KMS-11 (cell line): ENCODE results near the gene CRACR2A.

Experiments used
- H2AFZ ChIP-seq: fragments of 200-600 bp; sonication (generic); 2 replicates; pipeline ENCODE4 v1.6.1; 2016; ENCODE audit warnings: antibody characterized with exemption, mixed run types, low read depth
- H3K27ac ChIP-seq: fragments of 200-600 bp; sonication (generic); 2 replicates; pipeline ENCODE4 v1.6.1; 2016; ENCODE audit warnings: mild to moderate bottlenecking, mixed run types
- H3K27me3 ChIP-seq: fragments of 200-600 bp; sonication (generic); 2 replicates; pipeline ENCODE4 v1.6.1; 2017; ENCODE audit warnings: mild to moderate bottlenecking, low read depth, mixed run types, moderate library complexity; ENCODE audit not compliant: insufficient read depth
- H3K36me3 ChIP-seq: fragments of 200-600 bp; sonication (generic); 2 replicates; pipeline ENCODE4 v1.6.1; 2017; ENCODE audit warnings: mild to moderate bottlenecking, mixed run types; ENCODE audit not compliant: insufficient read depth
- H3K4me1 ChIP-seq: fragments of 200-600 bp; sonication (generic); 2 replicates; pipeline ENCODE4 v1.6.1; 2016; ENCODE audit warnings: mild to moderate bottlenecking, low read depth, mixed run types; ENCODE audit not compliant: poor library complexity, severe bottlenecking
- H3K4me2 ChIP-seq: fragments of 200-600 bp; sonication (generic); 2 replicates; pipeline ENCODE4 v1.7.0; 2016; ENCODE audit warnings: mild to moderate bottlenecking, mixed run types
- H3K4me3 ChIP-seq: fragments of 200-600 bp; sonication (generic); IDR thresholded peaks from 2 replicates; pipeline ENCODE4 v1.6.1; 2017; ENCODE audit warnings: low read depth, low read length, mixed read lengths; ENCODE audit not compliant: insufficient read depth
- H3K79me2 ChIP-seq: fragments of 200-600 bp; sonication (generic); 2 replicates; pipeline ENCODE4 v1.6.1; 2016; ENCODE audit warnings: low read depth, mixed run types; ENCODE audit not compliant: insufficient read depth
- H3K9ac ChIP-seq: fragments of 200-600 bp; sonication (generic); 2 replicates; pipeline ENCODE4 v1.6.1; 2016; ENCODE audit warnings: mild to moderate bottlenecking, mixed run types
- H4K20me1 ChIP-seq: fragments of 200-600 bp; sonication (generic); 2 replicates; pipeline ENCODE4 v1.6.1; 2016; ENCODE audit warnings: mild to moderate bottlenecking, mixed run types; ENCODE audit not compliant: insufficient read depth
- TF ChIP-seq, protein P1 (sequence below): fragments of 200-600 bp; sonication (generic); conservative IDR thresholded peaks from 2 replicates; pipeline ENCODE4 v1.6.1; 2017; ENCODE audit warnings: low read depth, mild to moderate bottlenecking, antibody characterized with exemption, low read length, moderate library complexity, mixed read lengths

Gene CRACR2A

DNA sequence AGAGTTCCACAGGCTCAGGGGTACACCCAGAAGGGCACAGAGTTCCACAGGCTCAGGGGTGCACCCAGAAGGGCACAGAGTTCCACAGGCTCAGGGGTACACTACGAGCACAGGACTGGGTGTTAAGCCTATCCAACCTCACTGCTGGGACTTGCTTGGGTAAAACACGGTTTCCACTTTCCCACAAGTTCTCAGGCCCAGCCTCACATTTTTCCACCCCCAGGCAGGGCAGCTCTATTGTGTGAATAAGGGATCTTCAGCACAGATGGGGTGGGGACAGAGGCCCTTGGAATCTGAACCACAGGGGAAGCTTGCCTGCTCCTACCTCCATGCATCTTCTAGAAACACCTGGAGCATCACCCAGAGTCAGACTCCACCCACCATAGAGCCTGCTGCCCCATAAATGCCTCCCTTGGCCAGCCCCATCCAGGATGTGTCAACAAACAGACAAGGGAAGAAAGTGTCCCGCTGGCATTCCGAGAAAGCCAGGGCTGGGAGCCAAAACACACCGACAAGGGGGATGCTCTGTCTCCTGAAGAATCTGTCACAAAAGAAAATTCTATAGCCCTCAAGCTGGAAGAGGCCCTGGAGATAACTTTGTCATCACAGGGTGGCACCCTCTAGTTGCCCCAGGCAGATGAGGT is 4.8 kb downstream of the CRACR2A start:
- TF ChIP-seq, protein P1, sequence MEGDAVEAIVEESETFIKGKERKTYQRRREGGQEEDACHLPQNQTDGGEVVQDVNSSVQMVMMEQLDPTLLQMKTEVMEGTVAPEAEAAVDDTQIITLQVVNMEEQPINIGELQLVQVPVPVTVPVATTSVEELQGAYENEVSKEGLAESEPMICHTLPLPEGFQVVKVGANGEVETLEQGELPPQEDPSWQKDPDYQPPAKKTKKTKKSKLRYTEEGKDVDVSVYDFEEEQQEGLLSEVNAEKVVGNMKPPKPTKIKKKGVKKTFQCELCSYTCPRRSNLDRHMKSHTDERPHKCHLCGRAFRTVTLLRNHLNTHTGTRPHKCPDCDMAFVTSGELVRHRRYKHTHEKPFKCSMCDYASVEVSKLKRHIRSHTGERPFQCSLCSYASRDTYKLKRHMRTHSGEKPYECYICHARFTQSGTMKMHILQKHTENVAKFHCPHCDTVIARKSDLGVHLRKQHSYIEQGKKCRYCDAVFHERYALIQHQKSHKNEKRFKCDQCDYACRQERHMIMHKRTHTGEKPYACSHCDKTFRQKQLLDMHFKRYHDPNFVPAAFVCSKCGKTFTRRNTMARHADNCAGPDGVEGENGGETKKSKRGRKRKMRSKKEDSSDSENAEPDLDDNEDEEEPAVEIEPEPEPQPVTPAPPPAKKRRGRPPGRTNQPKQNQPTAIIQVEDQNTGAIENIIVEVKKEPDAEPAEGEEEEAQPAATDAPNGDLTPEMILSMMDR, result no peak
- H3K27me3 ChIP-seq, result no peaks in the 10 kb centered on the region
- no peak overlapping the region for H3K27ac ChIP-seq
- H3K36me3 ChIP-seq, result no peaks in the 10 kb centered on the region
- H4K20me1 ChIP-seq, result no peaks in the 10 kb centered on the region
- no peaks in the 10 kb centered on the region for H3K79me2 ChIP-seq
- no peak overlapping the region for H3K9ac ChIP-seq
- no peak overlapping the region for H2AFZ ChIP-seq
- no peaks in the 10 kb centered on the region for H3K4me1 ChIP-seq
- H3K4me2 ChIP-seq, result no peak overlapping the region
- no peak overlapping the region for H3K4me3 ChIP-seq

DNA sequence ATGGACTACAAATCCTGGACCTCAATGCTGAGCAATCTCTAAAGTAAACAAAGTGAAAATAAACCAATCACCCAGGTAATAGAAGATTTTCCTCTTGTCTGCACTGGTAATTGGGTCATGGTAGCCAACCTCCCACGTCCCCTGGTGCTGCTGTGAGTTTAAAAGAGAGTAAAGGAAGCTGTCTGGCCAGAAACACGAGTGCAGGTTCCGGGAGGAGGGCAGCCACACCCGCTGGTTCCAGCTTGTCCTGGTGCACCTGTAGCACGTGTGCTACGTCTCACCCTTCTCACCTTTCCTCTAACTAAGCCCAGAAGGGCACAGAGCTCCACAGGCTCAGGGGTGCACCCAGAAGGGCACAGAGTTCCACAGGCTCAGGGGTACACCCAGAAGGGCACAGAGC is 5.4 kb downstream of the CRACR2A start:
- Histone ChIP-seq H3K27me3 (no peaks in the 10 kb centered on the region), H3K4me2 (no peak overlapping the region), H3K4me3 (no peak overlapping the region), H3K79me2 (no peaks in the 10 kb centered on the region), H4K20me1 (no peaks in the 10 kb centered on the region), H3K27ac (no peak overlapping the region), H3K36me3 (no peaks in the 10 kb centered on the region), H3K4me1 (no peaks in the 10 kb centered on the region), H2AFZ (no peak overlapping the region), H3K9ac (no peak overlapping the region)
- TF ChIP-seq, protein P1, result no peak

DNA sequence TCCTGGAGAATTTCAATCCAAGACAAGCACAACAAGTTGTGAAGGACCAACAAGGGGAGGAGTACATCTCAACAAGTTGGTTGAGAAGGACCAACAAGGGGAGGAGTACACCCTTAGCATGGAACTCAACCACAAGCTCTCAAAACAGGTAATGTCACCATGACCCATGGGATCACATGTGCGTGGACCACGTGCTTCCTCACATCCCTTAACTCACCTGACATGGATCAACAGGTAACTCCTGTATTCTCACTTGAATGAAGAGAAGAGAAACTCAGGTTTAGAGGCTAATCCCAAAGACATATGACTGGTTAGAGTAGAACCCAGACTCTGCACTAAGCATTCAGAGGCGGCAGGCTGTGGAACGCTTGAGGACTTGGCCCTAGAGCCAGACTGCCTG is 6.2 kb downstream of the CRACR2A start:
- Histone ChIP-seq H3K79me2 (no peaks in the 10 kb centered on the region), H3K9ac (no peak overlapping the region), H3K36me3 (no peaks in the 10 kb centered on the region), H3K4me3 (no peak overlapping the region), H3K4me1 (no peaks in the 10 kb centered on the region), H3K4me2 (no peak overlapping the region), H3K27me3 (no peaks in the 10 kb centered on the region), H3K27ac (no peak overlapping the region), H2AFZ (no peak overlapping the region), H4K20me1 (no peaks in the 10 kb centered on the region)
- TF ChIP-seq, protein P1, result no peak

DNA sequence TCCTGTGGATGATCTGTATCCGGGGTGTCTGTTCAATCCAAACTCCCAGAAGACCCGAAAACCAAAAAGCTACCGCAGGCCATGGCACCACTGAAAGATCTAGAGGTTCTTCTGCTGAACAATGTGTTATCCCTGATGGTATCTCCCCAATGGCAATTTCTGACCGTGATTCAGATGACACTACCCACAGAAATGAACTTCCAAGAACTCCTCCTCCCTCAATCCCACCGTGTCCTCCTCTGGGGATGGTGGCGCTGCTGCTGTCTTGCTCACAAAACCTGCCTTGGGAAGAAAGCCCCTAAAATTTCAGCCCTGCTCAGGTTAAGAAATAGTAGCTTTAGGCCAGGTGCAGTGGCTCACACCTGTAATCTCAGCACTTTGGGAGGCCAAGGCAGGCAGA is 7.8 kb downstream of the CRACR2A start:
- no peaks in the 10 kb centered on the region for H3K27me3 ChIP-seq
- H3K79me2 ChIP-seq, result no peaks in the 10 kb centered on the region
- no peak overlapping the region for H3K4me3 ChIP-seq
- no peaks in the 10 kb centered on the region for H3K4me1 ChIP-seq
- H3K36me3 ChIP-seq, result no peaks in the 10 kb centered on the region
- no peaks in the 10 kb centered on the region for H4K20me1 ChIP-seq
- no peak overlapping the region for H3K4me2 ChIP-seq
- no peak overlapping the region for H3K27ac ChIP-seq
- TF ChIP-seq, protein P1, result no peak
- H3K9ac ChIP-seq, result no peak overlapping the region
- H2AFZ ChIP-seq, result no peak overlapping the region
